Measurements from ENCODE around the gene RASSF9. TPM values are rescaled to one million over a fixed set of nuclear protein-coding genes. Genes with fewer than 3 reads are reported as not detected.

The RASSF9 gene
- total RNA-seq, 4 donors from 2014 or later: 0.55 to 0.79 TPM; not detected in 2

GRCh38 chr12:85794531-85794930 is 41.7 kb downstream of the RASSF9 start:
- H3K4me1 ChIP-seq: no peaks in the 10 kb centered on the region
- TF ChIP-seq POLR2A (IDR thresholded peaks at IDR 0.05): no peak
- no peak for TF ChIP-seq POLR2AphosphoS5 (IDR thresholded peaks at IDR 0.05)
- no peak for TF ChIP-seq CTCF (IDR thresholded peaks at IDR 0.05)
- TF ChIP-seq EP300 (IDR thresholded peaks at IDR 0.05; ENCODE audit: low read depth): no peak
- intact Hi-C loops (cut with DNase I; ENCODE audit: low total_unique reads) (no loop called here), in situ Hi-C loops (cut with MboI; ENCODE audit: low pct_ligation_motif_present in 1 of 4, low pct_unique_long_range_greater_than_20kb in 1 of 4, low sequenced_read_pairs in 3 of 4) (no loop called here)
- H3K27ac ChIP-seq: no peak overlapping the region
- no peaks in the 10 kb centered on the region for H3K9me3 ChIP-seq
- no peak for DNase-seq
- H3K27me3 ChIP-seq: no peaks in the 10 kb centered on the region
- no peak overlapping the region for H3K4me3 ChIP-seq
- WGBS, 2 donors (ENCODE audit: low coverage in 1 of 2): 90 to 100% methylated on average over 1 of the region's 1 CpG
- no peaks in the 10 kb centered on the region for H3K36me3 ChIP-seq

- in situ Hi-C loops (cut with MboI; ENCODE audit: low pct_ligation_motif_present in 1 of 4, low pct_unique_long_range_greater_than_20kb in 1 of 4, low sequenced_read_pairs in 3 of 4): no loop called here
- intact Hi-C loops (cut with DNase I; ENCODE audit: low total_unique reads): no loop called here
- Histone ChIP-seq H3K4me1 (no peaks in the 10 kb centered on the region), H3K4me3 (no peak overlapping the region), H3K36me3 (no peaks in the 10 kb centered on the region), H3K9me3 (no peaks in the 10 kb centered on the region), H3K27ac (no peak overlapping the region), H3K27me3 (no peaks in the 10 kb centered on the region)
- no peak for DNase-seq
- no peak for TF ChIP-seq POLR2AphosphoS5 (IDR thresholded peaks at IDR 0.05)
- no peak for TF ChIP-seq CTCF (IDR thresholded peaks at IDR 0.05)
- no peak for TF ChIP-seq POLR2A (IDR thresholded peaks at IDR 0.05)
- TF ChIP-seq EP300 (IDR thresholded peaks at IDR 0.05; ENCODE audit: low read depth): no peak
- 45 to 50% methylated on average over 2 of the region's 2 CpGs for WGBS, 2 donors (ENCODE audit: low coverage in 1 of 2)
Measured at GRCh38 chr12:85784096-85784720, 52.0 kb downstream of the RASSF9 start.

GRCh38 chr12:85782711-85783110 is 53.5 kb downstream of the RASSF9 start:
- Histone ChIP-seq H3K27me3 (no peaks in the 10 kb centered on the region), H3K4me1 (no peaks in the 10 kb centered on the region), H3K27ac (no peak overlapping the region), H3K4me3 (no peak overlapping the region), H3K9me3 (no peaks in the 10 kb centered on the region), H3K36me3 (no peaks in the 10 kb centered on the region)
- no peak for DNase-seq
- TF ChIP-seq CTCF (IDR thresholded peaks at IDR 0.05): no peak
- no peak for TF ChIP-seq POLR2A (IDR thresholded peaks at IDR 0.05)
- TF ChIP-seq POLR2AphosphoS5 (IDR thresholded peaks at IDR 0.05): no peak
- TF ChIP-seq EP300 (IDR thresholded peaks at IDR 0.05; ENCODE audit: low read depth): no peak
- in situ Hi-C loops (cut with MboI; ENCODE audit: low pct_ligation_motif_present in 1 of 4, low pct_unique_long_range_greater_than_20kb in 1 of 4, low sequenced_read_pairs in 3 of 4) (no loop called here), intact Hi-C loops (cut with DNase I; ENCODE audit: low total_unique reads) (no loop called here)
- 56 to 74% methylated on average over 1 of the region's 1 CpG for WGBS, 2 donors (ENCODE audit: low coverage in 1 of 2)

- no peaks in the 10 kb centered on the region for H3K27me3 ChIP-seq
- no peaks in the 10 kb centered on the region for H3K9me3 ChIP-seq
- H3K36me3 ChIP-seq: no peaks in the 10 kb centered on the region
- TF ChIP-seq POLR2AphosphoS5 (IDR thresholded peaks at IDR 0.05) (no peak), POLR2A (IDR thresholded peaks at IDR 0.05) (no peak), CTCF (IDR thresholded peaks at IDR 0.05) (no peak), EP300 (IDR thresholded peaks at IDR 0.05; ENCODE audit: low read depth) (no peak)
- in situ Hi-C loops (cut with MboI; ENCODE audit: low pct_ligation_motif_present in 1 of 4, low pct_unique_long_range_greater_than_20kb in 1 of 4, low sequenced_read_pairs in 3 of 4): no loop called here
- no peak overlapping the region for H3K4me3 ChIP-seq
- DNase-seq: no peak
- H3K27ac ChIP-seq: no peak overlapping the region
- intact Hi-C loops (cut with DNase I; ENCODE audit: low total_unique reads): no loop called here
- H3K4me1 ChIP-seq: no peaks in the 10 kb centered on the region
Measured at GRCh38 chr12:85781766-85782165, 54.4 kb downstream of the RASSF9 start.

Measured in transverse colon (tissue), 4 donors.